Epithelial cell of proximal tubule (primary cell): Measurements from ENCODE around the gene WNK1. TPM values are rescaled to one million over a fixed set of nuclear protein-coding genes. Genes with fewer than 3 reads are reported as not detected.
"Not testable (repeated sequence)": the region's sequence is repeated elsewhere in the genome, so short reads cannot be mapped to it uniquely, and the experiment has no call there.

ENCODE experiments used
- DNase-seq: peaks from one replicate; pipeline ENCODE4 v3.0.0-alpha.2; 2011; ENCODE audit warnings: low read depth
- H3K4me3 ChIP-seq: 2 replicates; pipeline ENCODE4 v1.5.1; 2011; ENCODE audit warnings: low read depth, mild to moderate bottlenecking, low read length
- total RNA-seq: library from RNA; depleted of rRNA; stranded (reverse); fragments of >200 nt; gene quantifications from 2 replicates; pipeline ENCODE4 v1.2.3, GENCODE V29; 2015
- TF ChIP-seq, protein P1 (sequence below): conservative IDR thresholded peaks from 2 replicates; pipeline ENCODE4 v1.5.1; 2012; ENCODE audit warnings: low read depth, mild to moderate bottlenecking, low read length

The WNK1 gene
- total RNA-seq, 1 donor from 2014 or later, result 53.4 TPM

DNA sequence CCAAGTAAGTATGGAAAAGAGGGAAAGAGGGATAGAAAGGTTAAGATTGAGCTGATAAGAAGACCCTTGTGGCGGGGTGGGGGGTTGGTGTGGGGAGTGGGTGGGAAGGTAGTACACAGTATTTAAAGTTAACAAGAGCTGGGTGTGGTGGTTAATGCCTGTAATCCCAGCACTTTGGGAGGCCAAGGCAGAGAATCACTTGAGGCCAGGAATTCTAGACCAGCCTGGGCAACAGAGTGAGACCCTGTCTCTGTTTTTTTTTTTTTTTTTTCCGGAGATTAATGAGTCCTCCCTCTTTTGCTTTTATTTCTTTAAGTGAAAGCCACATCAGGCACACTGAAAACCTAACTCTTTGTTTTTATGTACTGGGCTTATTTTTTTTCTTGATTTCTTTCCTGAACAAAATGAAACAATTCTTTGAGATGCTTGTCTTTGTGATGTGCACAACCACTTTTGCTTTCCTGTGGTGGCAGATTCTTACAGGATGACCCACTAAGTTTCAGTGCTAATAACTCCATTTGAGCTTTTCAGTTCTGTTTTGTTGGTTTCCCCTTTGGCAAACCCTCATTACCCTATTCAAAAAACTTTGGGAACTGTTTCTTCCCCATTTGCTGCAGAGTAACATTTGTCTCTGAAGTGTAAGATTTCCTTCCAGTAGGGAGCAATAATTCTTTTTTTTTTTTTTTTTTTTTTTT, 54.8 kb downstream of the WNK1 start:
- no peak for DNase-seq
- H3K4me3 ChIP-seq, result no peak overlapping the region
- TF ChIP-seq, protein P1, sequence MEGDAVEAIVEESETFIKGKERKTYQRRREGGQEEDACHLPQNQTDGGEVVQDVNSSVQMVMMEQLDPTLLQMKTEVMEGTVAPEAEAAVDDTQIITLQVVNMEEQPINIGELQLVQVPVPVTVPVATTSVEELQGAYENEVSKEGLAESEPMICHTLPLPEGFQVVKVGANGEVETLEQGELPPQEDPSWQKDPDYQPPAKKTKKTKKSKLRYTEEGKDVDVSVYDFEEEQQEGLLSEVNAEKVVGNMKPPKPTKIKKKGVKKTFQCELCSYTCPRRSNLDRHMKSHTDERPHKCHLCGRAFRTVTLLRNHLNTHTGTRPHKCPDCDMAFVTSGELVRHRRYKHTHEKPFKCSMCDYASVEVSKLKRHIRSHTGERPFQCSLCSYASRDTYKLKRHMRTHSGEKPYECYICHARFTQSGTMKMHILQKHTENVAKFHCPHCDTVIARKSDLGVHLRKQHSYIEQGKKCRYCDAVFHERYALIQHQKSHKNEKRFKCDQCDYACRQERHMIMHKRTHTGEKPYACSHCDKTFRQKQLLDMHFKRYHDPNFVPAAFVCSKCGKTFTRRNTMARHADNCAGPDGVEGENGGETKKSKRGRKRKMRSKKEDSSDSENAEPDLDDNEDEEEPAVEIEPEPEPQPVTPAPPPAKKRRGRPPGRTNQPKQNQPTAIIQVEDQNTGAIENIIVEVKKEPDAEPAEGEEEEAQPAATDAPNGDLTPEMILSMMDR, result no peak

DNA sequence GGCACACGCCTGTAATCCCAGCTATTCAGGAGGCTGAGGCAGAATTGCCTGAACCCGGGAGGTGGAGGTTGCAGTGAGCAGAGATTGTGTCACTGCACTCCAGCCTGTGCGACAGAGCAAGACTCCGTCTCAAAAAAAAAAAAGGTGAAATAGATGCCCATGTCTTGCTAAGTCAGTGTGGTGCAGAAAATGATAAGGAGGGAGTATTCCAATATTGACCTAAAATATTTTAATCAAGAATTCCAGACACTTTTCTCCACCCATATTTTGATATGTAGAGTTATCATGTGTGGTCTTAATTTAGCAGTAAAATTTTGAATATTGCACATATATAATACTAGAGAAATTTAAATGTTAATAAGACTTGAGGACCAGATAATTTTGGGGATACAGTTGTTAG, 57.7 kb downstream of the WNK1 start:
- no peak for DNase-seq
- TF ChIP-seq, protein P1, result no peak
- H3K4me3 ChIP-seq, result no peak overlapping the region

DNA sequence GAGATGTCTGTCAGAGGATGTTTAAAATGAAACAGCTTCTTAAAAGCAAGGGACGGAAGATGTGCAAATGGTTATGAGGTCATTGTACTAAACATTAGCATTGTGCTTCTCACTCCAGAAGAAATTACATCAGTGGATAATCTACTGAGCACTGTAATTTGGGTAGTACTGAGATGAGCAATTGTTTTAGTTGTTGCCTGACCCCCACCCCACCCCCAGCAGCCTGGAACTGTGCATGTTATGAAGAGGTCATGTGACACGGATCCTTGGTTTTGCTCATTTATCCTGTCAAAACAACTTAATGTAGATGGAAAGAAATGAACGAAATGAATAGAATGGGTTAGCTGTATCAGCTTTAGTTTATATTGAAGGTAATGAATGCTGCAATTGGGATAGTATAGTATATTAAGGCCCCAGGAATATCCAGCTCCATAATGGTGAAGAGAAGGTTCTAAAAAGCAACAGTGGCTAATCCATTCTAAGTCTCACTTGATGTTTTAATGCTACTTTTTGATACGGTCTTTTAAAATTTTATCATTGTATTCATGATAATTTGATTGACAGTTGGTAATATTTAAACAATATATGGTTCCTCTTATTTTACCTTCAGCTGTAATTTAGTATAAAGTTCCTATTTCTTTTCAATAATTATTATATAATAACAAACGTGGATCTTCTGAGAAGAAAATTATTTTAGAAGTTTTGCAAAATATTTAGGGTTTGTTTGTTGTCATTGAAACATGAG, 58.5 kb downstream of the WNK1 start:
- TF ChIP-seq, protein P1, result no peak
- H3K4me3 ChIP-seq, result no peak overlapping the region
- DNase-seq, result no peak

DNA sequence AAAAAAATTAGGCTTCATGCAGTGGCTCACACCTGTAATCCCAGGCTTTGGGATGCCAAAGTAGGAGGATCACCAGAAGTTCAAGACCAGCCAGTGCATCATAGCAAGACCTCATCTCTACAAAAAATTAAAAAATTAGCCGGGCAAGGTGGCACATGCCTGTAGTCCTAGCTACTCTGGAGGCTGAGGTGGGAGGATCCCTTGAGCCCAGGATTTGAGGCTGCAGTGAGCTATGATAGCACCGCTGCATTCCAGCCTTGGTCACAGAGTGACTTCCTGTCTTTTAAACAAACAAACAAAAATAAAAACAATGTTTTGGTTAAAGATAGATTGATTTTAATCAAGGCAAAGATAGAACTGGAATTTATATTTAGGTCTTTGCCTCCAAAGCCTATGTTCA, 60.6 kb downstream of the WNK1 start:
- TF ChIP-seq, protein P1, result no peak
- DNase-seq, result no peak
- no peak overlapping the region for H3K4me3 ChIP-seq

DNA sequence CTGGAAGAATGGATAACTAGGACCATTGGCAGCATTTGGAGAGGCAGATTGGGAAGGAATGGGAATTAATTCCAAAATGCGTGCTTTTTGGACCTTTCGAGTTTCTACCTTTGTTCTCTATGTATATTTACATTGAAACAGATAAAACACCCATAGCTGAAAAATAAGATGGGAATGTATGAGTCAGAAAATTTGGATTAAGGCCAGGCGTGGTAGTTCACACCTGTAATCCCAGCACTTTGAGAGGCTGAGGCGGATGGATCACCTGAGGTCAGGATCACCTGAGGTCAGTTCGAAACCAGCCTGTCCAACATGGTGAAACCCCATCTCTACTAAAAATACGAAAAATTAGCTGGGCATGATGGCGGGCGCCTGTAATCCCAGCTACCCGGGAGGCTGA, 65.1 kb downstream of the WNK1 start:
- DNase-seq, H3K4me3 ChIP-seq: not testable (repeated sequence)

DNA sequence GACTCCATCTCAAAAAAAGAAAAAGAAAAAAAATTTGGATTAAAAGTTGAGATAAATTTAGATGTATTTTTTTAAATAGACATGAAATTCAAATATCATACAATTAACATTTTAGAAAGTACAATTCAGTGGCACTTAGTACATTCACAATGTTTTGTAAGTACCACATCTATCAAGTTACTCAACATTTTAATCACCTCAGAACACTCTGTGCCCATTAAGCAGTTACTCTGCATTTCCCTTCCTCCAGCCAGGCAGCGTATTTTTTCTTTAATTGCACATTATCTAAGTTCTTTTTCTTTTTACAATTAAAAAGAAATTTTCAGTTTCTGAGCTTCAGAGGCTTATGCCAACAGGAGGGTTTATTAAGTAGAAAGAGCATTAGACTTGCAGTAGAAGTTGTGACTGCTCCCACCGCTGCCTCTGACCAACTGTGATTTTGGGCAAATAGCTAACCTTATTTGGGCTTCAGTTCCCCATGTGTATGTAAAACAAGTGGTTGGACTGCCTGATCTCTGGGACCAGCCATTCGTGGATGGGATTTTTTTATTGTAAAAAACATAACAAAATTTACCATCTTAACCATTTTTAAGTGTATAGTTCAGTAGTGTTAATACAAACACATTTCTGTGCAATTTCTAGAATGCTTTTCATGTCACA, 65.7 kb downstream of the WNK1 start:
- DNase-seq, result no peak
- H3K4me3 ChIP-seq, result no peak overlapping the region
- TF ChIP-seq, protein P1, result no peak

DNA sequence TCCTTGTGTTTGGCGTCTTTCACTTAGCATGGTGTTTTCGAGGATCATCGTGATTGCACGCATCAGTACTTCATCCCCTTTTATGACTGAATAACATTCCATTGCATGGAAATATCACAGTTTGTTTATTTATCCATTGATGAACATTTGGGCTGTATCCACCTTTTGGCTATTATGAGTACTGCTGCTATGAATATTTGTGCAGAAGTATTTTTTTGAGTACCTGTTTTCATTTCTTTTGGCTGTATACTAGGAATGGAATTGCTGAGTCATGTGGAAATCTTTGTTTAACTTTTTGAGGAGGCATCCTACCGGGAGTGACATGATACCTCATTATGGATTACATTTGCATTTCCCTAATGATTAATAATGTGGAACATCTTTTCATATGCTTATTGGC, 66.4 kb downstream of the WNK1 start:
- no peak overlapping the region for H3K4me3 ChIP-seq
- TF ChIP-seq, protein P1, result no peak
- DNase-seq, result no peak
